Stimulated activated naive CD8-positive, alpha-beta T cell treated with anti-CD3 and anti-CD28 coated beads, Interleukin-15, Interleukin-2, amounts not matched to agents 100 U/mL and 50 U/mL, for 24 hours (primary cell): ENCODE data around the gene MICU2.
"Not testable (repeated sequence)": the region's sequence is repeated elsewhere in the genome, so short reads cannot be mapped to it uniquely, and the experiment has no call there.

Experiments used
- ATAC-seq: fragments of 150-1000 bp; cut with Tn5 transposase; one replicate; pipeline ENCODE4 v1.10.0; 2021
- DNase-seq: peaks from one replicate; pipeline ENCODE4 v3.0.0; 2021

The MICU2 gene

DNA sequence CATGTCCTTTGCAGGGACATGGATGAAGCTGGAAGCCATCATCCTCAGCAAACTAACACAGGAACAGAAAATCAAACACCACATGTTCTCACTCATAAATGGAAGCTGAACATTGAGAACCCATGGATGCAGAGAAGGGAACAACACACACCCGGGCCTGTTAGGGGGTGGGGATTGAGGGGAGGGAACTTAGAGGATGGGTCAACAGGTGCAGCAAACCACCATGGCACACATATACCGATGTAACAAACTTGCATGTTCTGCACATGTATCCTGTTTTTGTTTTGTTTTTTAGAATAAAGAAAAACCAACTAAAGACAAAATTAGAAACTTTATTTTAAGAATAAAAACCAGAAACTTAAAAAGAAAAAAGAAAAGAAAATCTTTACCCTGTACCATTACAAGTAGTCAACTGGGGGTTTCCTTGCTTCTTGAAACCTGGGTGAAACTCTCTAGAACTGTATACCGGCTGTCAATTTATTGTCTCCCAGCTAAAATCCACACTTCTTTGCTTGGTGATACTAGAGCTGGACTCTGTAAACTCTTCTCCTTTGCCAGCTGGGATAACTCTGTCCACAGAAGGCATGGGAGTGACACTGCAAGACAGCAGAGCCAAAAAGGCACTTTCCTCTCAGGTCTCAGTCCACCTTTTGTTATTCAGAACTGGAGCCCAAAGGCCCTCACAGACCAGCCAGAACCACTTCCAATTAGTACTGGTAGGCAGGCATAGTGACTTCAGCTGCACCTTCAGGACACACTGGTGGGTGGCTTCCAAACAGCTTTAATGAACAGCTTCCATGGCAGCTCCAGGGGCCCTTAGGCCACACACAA is 9.0 kb downstream of the MICU2 start:
- ATAC-seq (no peak), DNase-seq (no peak)

DNA sequence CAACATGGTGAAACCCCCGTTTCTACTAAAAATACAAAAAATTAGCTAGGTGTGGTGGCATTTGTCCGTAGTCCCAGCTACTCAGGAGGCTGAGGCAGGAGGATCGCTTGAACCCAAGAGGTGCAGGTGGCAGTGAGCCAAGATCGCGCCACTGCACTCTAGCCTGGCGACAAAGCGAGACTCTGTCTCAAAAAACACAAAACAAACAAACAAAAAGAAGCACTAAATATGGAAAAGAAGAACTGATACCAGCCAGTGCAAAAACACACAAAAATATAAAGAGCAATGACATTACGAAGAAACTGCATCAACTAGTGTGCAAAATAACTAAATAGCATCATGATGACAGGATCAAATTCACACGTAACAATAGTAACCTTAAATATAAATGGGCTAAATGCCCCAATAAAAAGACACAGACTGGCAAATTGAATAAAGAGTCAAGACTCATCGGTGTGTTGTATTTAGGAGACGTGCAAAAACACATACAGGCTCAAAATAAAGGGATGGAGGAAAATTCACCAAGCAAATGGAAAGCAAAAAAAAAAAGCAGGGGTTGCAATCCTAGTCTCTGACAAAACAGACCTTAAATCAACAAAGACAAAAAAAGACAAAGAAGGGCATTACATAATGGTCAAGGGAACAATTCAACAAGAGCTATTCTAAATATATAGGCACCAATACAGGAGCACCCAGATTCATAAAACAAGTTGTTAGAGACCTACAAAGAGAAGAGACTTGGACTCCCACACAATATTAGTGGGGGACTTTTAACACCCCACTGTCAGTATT is 13.1 kb downstream of the MICU2 start:
- ATAC-seq, DNase-seq: not testable (repeated sequence)

GRCh38 chr13:21590231-21590630 is 13.7 kb downstream of the MICU2 start:
- ATAC-seq (no peak), DNase-seq (no peak)

GRCh38 chr13:21589510-21589909 is 14.5 kb downstream of the MICU2 start:
- ATAC-seq, DNase-seq: not testable (repeated sequence)

- DNase-seq: not testable (repeated sequence)
These were observed 15.6 kb downstream of the MICU2 start for GRCh38 chr13:21588411-21588810.

DNA sequence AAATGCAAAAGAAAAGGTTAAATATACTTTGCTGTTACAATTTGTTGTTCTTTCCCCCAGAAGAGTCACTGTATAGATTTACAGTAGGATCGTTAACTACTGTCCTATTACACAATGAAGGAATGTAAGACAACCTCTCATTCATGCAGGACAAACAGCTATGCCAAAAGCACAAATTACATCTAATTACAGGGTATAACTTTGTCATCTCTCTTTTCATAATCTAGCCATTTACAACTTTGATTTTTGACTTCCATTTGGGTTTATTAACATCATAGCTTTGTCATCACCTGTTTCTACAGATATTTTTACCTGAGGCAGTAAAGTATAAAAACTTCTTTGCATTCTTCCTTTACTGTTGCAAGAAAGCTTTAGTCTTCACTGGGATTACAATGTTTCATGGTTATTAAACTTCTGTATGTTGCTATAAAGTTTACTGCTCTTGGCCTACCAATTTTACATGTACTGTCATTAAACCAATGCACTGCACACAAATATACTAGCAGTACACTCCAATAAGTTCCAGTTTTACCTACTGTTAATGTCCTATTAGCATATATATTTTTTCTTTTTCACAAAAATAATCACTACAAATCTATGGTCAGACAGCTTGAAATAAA is 18.9 kb downstream of the MICU2 start:
- ATAC-seq: no peak
- no peak for DNase-seq

More at GRCh38 chr13:21588411-21588810, 15.6 kb downstream of the MICU2 start:
- ATAC-seq: not testable (repeated sequence)

GRCh38 chr13:21583478-21583877 is 20.5 kb downstream of the MICU2 start:
- DNase-seq (no peak), ATAC-seq (no peak)

- DNase-seq (no peak), ATAC-seq (no peak)
These were observed 23.2 kb downstream of the MICU2 start for GRCh38 chr13:21580736-21581135.

DNA sequence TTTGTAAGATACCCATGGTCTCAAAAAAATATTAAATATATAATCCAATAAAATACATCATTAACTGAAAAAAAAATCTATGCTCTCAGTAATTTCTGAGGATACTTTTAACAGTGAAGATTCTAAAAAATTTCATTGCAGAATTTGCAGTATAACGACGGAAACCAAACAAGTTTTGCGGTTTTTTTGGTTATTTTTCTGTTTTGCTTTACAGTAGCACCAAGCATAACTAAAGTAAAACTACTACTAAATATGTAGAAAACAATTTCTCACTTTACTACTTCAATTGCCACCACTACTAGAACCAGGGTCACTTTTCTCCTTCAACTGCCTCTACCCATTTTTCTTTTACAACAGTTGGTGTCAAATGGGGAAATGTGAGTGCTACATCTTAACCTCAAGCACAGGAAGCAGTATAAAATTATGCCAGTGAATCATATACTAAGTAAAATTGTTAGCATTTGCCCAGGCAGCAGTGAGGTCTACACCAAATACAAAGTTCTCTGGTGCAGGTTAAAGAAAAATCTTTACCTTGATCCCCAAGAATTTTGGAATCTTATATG is 24.1 kb downstream of the MICU2 start:
- no peak for DNase-seq

GRCh38 chr13:21578748-21579147 is 25.2 kb downstream of the MICU2 start:
- DNase-seq (no peak), ATAC-seq (no peak)

More for the DNA sequence above, 24.1 kb downstream of the MICU2 start:
- ATAC-seq: peak; percentile 91

- DNase-seq: no peak
- no peak for ATAC-seq
These were observed 27.5 kb downstream of the MICU2 start for GRCh38 chr13:21576426-21576825.

GRCh38 chr13:21573920-21574712 is 29.9 kb downstream of the MICU2 start:
- no peak for DNase-seq
- ATAC-seq: no peak

GRCh38 chr13:21569686-21570085 is 34.3 kb downstream of the MICU2 start:
- ATAC-seq (no peak), DNase-seq (no peak)

- ATAC-seq (no peak), DNase-seq (no peak)
These were observed 35.1 kb downstream of the MICU2 start for GRCh38 chr13:21568854-21569253.

- DNase-seq (no peak), ATAC-seq (peak; percentile 57)
These were observed 36.3 kb downstream of the MICU2 start for GRCh38 chr13:21567714-21568113.

- ATAC-seq (no peak), DNase-seq (no peak)
These were observed 46.0 kb downstream of the MICU2 start for GRCh38 chr13:21557995-21558394.

DNA sequence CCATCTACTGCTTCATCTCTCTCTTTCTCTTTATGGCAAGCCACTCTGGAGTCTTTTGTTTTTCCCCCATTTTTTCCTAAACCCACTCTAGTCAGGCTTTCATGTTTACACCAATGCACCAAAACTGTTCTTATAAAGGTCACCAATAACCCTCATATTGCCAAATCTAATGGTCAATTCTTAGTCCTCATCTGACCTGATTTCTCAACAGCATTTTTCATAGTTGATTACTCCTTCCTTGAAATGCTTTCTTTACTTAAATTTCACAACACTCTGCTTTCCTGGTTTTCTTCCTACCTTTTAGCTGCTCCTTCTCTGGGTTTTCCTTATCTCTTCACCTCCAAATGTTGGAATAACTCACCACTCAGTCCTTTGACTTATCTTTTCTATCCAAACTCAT is 47.9 kb downstream of the MICU2 start:
- DNase-seq (no peak), ATAC-seq (no peak)

- not testable (repeated sequence) for ATAC-seq, DNase-seq
These were observed 50.7 kb downstream of the MICU2 start for GRCh38 chr13:21553261-21553660.

- no peak for DNase-seq
- no peak for ATAC-seq
These were observed 53.1 kb downstream of the MICU2 start for GRCh38 chr13:21550918-21551317.

- ATAC-seq: no peak
These were observed 54.3 kb downstream of the MICU2 start for GRCh38 chr13:21549633-21550032.

GRCh38 chr13:21548577-21548976 is 55.4 kb downstream of the MICU2 start:
- DNase-seq: no peak
- no peak for ATAC-seq

More at GRCh38 chr13:21549633-21550032, 54.3 kb downstream of the MICU2 start:
- no peak for DNase-seq

DNA sequence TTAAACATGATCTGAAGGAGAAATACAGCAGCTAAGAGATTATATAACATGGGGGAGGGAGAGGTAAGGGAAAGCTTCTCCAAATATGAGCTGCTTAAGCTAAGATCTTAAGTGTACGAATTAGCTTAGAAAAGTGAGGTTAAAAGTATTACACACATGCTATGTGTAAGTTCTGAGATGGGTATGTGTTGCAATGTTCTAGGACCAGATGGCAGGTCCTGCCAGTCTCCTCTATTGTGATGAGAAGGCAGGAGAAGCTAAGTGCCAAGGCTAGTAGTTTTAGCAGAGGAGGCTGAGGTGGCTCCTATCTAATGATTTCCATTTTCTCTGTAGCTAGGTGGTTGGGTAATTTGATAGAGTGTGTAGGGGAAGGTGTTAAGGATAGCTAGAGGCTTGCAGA is 57.6 kb downstream of the MICU2 start:
- ATAC-seq: no peak
- no peak for DNase-seq
